SH-SY5Y (cell line): Measurements from ENCODE around the gene KCNA10.

ENCODE experiments used
- GATA2 ChIP-seq: IDR thresholded peaks from 2 replicates; pipeline ENCODE4 v1.6.1; 2011; ENCODE audit warnings: mild to moderate bottlenecking, low read depth, low read length
- GATA3 ChIP-seq: IDR thresholded peaks from 2 replicates; pipeline ENCODE4 v1.6.1; 2011; ENCODE audit warnings: low read depth, mild to moderate bottlenecking, low read length, moderate library complexity

Gene KCNA10

DNA sequence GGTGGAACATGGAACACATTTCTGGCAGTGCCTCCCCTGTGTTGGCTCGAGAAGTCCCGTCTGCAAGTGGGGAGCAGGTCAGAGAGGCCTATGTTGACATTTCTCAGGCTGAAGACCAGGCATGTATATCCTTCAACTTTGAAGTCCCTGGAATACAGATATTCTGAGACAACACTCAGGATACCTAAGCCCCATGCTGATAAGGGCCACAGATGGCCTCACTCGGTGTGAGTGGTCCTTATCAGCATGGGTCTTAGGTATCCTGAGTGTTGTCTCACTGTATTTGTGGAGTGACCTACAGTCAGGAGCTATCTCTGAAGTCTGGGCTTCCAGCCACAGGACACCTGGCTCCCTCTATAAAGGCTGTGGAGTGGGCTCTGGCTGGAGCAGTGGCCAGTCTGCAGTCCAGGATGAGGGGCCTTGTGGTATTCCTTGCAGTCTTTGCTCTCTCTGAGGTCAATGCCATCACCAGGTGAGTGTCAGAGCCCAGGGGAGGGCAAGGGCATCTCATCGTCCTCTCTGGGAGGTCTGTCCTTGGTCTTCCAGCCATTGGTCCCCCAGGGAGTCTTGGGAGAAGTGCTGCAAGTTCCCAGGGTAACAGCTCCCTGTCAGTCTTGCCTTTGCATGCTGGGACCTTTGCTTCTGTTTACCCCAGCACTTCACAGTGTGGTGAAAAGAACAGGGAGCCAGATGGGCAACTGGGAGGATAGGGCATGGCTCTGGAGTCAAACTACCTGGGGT lies 38.4 kb downstream of the KCNA10 start:
- TF ChIP-seq GATA3 = no peak
- no peak for TF ChIP-seq GATA2

- no peak for TF ChIP-seq GATA2
These were observed 40.1 kb downstream of the KCNA10 start for GRCh38 chr1:110478886-110479285.

- TF ChIP-seq GATA2 (no peak), GATA3 (no peak)
These were observed 40.9 kb downstream of the KCNA10 start for GRCh38 chr1:110477967-110478640.

DNA sequence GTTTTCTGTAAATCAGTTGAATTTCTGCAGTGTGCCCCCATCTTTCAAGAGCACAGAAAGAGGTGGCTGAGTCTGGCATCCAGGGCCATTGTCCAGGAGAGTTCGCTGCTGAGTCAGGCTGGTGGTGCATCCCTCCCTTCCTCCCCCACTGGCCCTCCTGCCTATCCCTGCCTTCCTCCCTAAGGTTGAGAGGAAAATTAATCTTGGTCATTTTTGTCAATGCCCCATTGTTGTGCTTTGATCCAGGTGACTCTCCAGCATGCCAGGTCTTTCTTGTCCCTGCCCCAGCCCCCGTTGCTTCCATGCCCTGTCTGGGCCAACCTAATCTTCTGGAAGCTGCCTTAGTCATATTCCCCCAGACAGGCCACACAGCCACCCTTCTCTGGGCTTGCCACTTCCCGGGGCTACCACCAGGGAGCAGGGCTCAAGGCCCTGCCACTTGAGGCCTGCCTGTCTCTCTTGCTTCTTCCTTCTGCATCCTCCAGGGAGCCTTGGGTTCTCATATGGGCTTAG lies 41.5 kb downstream of the KCNA10 start:
- TF ChIP-seq GATA2 = no peak
- TF ChIP-seq GATA3 = no peak

- TF ChIP-seq GATA2 = no peak
- TF ChIP-seq GATA3 = no peak
These were observed 41.9 kb downstream of the KCNA10 start for GRCh38 chr1:110477041-110477440.

- TF ChIP-seq GATA2 = no peak
- TF ChIP-seq GATA3 = no peak
These were observed 42.8 kb downstream of the KCNA10 start for GRCh38 chr1:110476028-110476765.

GRCh38 chr1:110475362-110476027 lies 43.5 kb downstream of the KCNA10 start:
- TF ChIP-seq GATA2 = no peak
- no peak for TF ChIP-seq GATA3

GRCh38 chr1:110474444-110474843 lies 44.5 kb downstream of the KCNA10 start:
- TF ChIP-seq GATA2 = no peak
- TF ChIP-seq GATA3 = no peak

GRCh38 chr1:110472546-110472945 lies 46.4 kb downstream of the KCNA10 start:
- TF ChIP-seq GATA2 (no peak), GATA3 (no peak)

DNA sequence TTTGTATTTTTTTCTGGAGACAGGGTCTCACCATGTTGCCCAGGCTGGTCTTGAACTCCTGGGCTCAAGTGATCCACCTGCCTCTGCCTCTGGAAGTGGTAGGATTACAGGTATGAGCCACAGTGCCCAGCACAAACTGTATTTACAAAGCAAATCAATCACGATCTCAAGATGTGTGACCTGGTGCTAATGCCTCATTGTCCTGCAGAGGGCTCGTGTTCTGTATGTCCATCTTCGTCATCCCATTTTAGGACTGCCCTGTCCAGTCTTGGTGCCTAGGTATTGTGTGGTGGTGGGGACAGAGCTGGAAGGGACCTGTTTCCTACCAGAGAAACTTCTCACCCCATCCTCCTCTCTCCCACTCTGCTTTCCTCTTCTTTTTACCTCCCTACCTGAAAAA lies 47.8 kb downstream of the KCNA10 start:
- TF ChIP-seq GATA3 (no peak), GATA2 (no peak)
